GM06990 (cell line): Measurements from ENCODE around the gene ZIM2.

ENCODE experiments used
- DNase-seq: peaks from one replicate; pipeline ENCODE4 v3.0.0-alpha.2; 2011; ENCODE audit not compliant: insufficient read length; ENCODE audit errors: extremely low read depth
- H3K27me3 ChIP-seq: replicated peaks from 2 replicates; pipeline ENCODE4 v1.6.0; 2011; ENCODE audit warnings: low read length; ENCODE audit not compliant: control insufficient read depth, insufficient read depth
- H3K36me3 ChIP-seq: 2 replicates; pipeline ENCODE4 v1.5.1; 2011; ENCODE audit warnings: low read length; ENCODE audit not compliant: control insufficient read depth, insufficient read depth
- H3K4me3 ChIP-seq: replicated peaks from 2 replicates; pipeline ENCODE4 v1.5.1; 2011; ENCODE audit warnings: low read depth, mild to moderate bottlenecking, control low read depth, low read length
- CTCF ChIP-seq: IDR thresholded peaks from 2 replicates; pipeline ENCODE4 v1.5.1; 2011; ENCODE audit warnings: low read length, control low read depth, mild to moderate bottlenecking, inconsistent platforms; ENCODE audit not compliant: insufficient read depth, poor library complexity, severe bottlenecking

ZIM2 gene

GRCh38 chr19:56837492-56838023, 3.0 kb downstream of the ZIM2 start:
- no peaks in the 10 kb centered on the region for H3K27me3 ChIP-seq
- no peaks in the 10 kb centered on the region for H3K36me3 ChIP-seq
- TF ChIP-seq CTCF = no peak
- DNase-seq = no peak
- no peak overlapping the region for H3K4me3 ChIP-seq

- Histone ChIP-seq H3K27me3 (no peaks in the 10 kb centered on the region), H3K4me3 (no peak overlapping the region), H3K36me3 (no peaks in the 10 kb centered on the region)
- TF ChIP-seq CTCF = no peak
- no peak for DNase-seq
Observed at GRCh38 chr19:56837004-56837403, 3.5 kb downstream of the ZIM2 start.

GRCh38 chr19:56836059-56836458, 4.5 kb downstream of the ZIM2 start:
- no peak overlapping the region for H3K4me3 ChIP-seq
- DNase-seq = no peak
- no peak for TF ChIP-seq CTCF
- no peaks in the 10 kb centered on the region for H3K36me3 ChIP-seq
- H3K27me3 ChIP-seq = no peaks in the 10 kb centered on the region

- Histone ChIP-seq H3K4me3 (no peak overlapping the region), H3K27me3 (no peaks in the 10 kb centered on the region), H3K36me3 (no peaks in the 10 kb centered on the region)
- DNase-seq = no peak
- no peak for TF ChIP-seq CTCF
Observed at GRCh38 chr19:56835401-56835800, 5.1 kb downstream of the ZIM2 start.

- H3K4me3 ChIP-seq = no peak overlapping the region
- H3K36me3 ChIP-seq = no peaks in the 10 kb centered on the region
- no peaks in the 10 kb centered on the region for H3K27me3 ChIP-seq
- TF ChIP-seq CTCF = no peak
- no peak for DNase-seq
Observed at GRCh38 chr19:56834564-56835375, 5.8 kb downstream of the ZIM2 start.
